Activated CD8-positive, alpha-beta memory T cell treated with anti-CD3 and anti-CD28 coated beads for 36 hours (primary cell): ENCODE measurements around the gene TRAPPC13. TPM values are rescaled to one million over a fixed set of nuclear protein-coding genes. Genes with fewer than 3 reads are reported as not detected.
"Not testable (repeated sequence)": the region's sequence is repeated elsewhere in the genome, so short reads cannot be mapped to it uniquely, and the experiment has no call there.

Source experiments
- CTCF ChIA-PET: fragments of 350-600 bp; sonication (Branson Sonifier 250); formaldehyde crosslinking; loops from one replicate; lab custom pipeline; 2021; ENCODE audit warnings: antibody characterized with exemption; lab: Charles Lee
- POLR2A ChIA-PET: fragments of 350-600 bp; sonication (Branson Sonifier 250); formaldehyde crosslinking; loops from one replicate; lab custom pipeline; 2021; ENCODE audit warnings: antibody characterized with exemption; lab: Charles Lee
- total RNA-seq, 2 experiments: library from RNA; stranded (reverse); gene quantifications; one replicate each; pipeline ENCODE4 v1.2.3, GENCODE V29; 2021

Gene TRAPPC13
- total RNA-seq, 2 experiments from 2014 or later, result 20.9 to 21.9 TPM

- ChIA-PET CTCF (no interaction called here), POLR2A (no interaction called here)
Observed at GRCh38 chr5:65672796-65673195, 48.0 kb downstream of the TRAPPC13 start.

- CTCF ChIA-PET, result no interaction called here
- POLR2A ChIA-PET, result no interaction called here
Observed at GRCh38 chr5:65674749-65675148, 49.9 kb downstream of the TRAPPC13 start.

- CTCF ChIA-PET, POLR2A ChIA-PET: not testable (repeated sequence)
Observed at GRCh38 chr5:65676056-65676455, 51.2 kb downstream of the TRAPPC13 start.

GRCh38 chr5:65682148-65682547 lies 57.3 kb downstream of the TRAPPC13 start:
- ChIA-PET POLR2A (no interaction called here), CTCF (no interaction called here)

- ChIA-PET POLR2A (no interaction called here), CTCF (interaction anchor here (0.6 kb wide), 1 partner anchor 1034 kb away, joined by 5 read pairs; no protein-coding TSS in a partner anchor)
Observed at GRCh38 chr5:65693121-65693520, 68.3 kb downstream of the TRAPPC13 start.

GRCh38 chr5:65695162-65695755 lies 70.4 kb downstream of the TRAPPC13 start:
- POLR2A ChIA-PET, result no interaction called here
- CTCF ChIA-PET, result no interaction called here

- POLR2A ChIA-PET, result interaction anchor here (0.7 kb wide), 1 partner anchor 51 kb away, joined by 3 read pairs; no protein-coding TSS in a partner anchor
- CTCF ChIA-PET, result no interaction called here
Observed at GRCh38 chr5:65695896-65696295, 71.1 kb downstream of the TRAPPC13 start.

GRCh38 chr5:65696892-65697291 lies 72.1 kb downstream of the TRAPPC13 start:
- CTCF ChIA-PET, result no interaction called here
- POLR2A ChIA-PET, result no interaction called here

- ChIA-PET CTCF (no interaction called here), POLR2A (no interaction called here)
Observed at GRCh38 chr5:65699338-65699737, 74.5 kb downstream of the TRAPPC13 start.

- CTCF ChIA-PET, result interaction anchor here (0.7 kb wide), 1 partner anchor 119 kb away, joined by 4 read pairs; no protein-coding TSS in a partner anchor
- POLR2A ChIA-PET, result no interaction called here
Observed at GRCh38 chr5:65702036-65702435, 77.2 kb downstream of the TRAPPC13 start.

GRCh38 chr5:65704621-65705239 lies 79.9 kb downstream of the TRAPPC13 start:
- ChIA-PET CTCF (no interaction called here), POLR2A (no interaction called here)

GRCh38 chr5:65707663-65708062 lies 82.8 kb downstream of the TRAPPC13 start:
- CTCF ChIA-PET, result interaction anchor here (1.2 kb wide), 1 partner anchor 14 kb away, joined by 3 read pairs; the partner anchor contains the start of genes NLN and SGTB
- POLR2A ChIA-PET, result no interaction called here

GRCh38 chr5:65708145-65708544 lies 83.3 kb downstream of the TRAPPC13 start:
- CTCF ChIA-PET, result interaction anchor here (0.6 to 1.2 kb wide), 2 partner anchors 13 to 367 kb away, joined by 3 read pairs; partner anchors contain the start of genes NLN and SGTB
- POLR2A ChIA-PET, result no interaction called here

Other genes with a start within 250 kb of the TRAPPC13 start
- gene ADAMTS6, start 143.1 kb upstream of the TRAPPC13 start, total RNA-seq, result 1 to 10 TPM; 1.3 to 1.4 TPM
- gene CENPK, start 61.9 kb upstream of the TRAPPC13 start, total RNA-seq, result 10 to 100 TPM; 78.6 to 85.7 TPM
- 10 to 100 TPM; 43.4 to 48.7 TPM for gene PPWD1, start 61.7 kb upstream of the TRAPPC13 start, total RNA-seq
- 1 to 10 TPM; 6.2 to 6.3 TPM for gene TRIM23, start 694 bp upstream of the TRAPPC13 start, total RNA-seq
- 1 to 10 TPM; 6.5 to 6.8 TPM for gene SHLD3, start within 50 bp of the TRAPPC13 start, total RNA-seq
- gene SGTB, start 97.1 kb downstream of the TRAPPC13 start, total RNA-seq, result 10 to 100 TPM; 12.3 TPM
- 10 to 100 TPM; 33.4 to 38.3 TPM for gene NLN, start 97.2 kb downstream of the TRAPPC13 start, total RNA-seq